ENCODE results near the gene TTC23L. TPM values are rescaled to one million over a fixed set of nuclear protein-coding genes. Genes with fewer than 3 reads are reported as not detected.

Gene TTC23L
- total RNA-seq, 2 experiments from 2014 or later: 0.26 to 0.30 TPM

GRCh38 chr5:34854459-34855174, 15.7 kb downstream of the TTC23L start:
- CTCF ChIA-PET: interaction anchor here (0.6 to 1.0 kb wide), 2 partner anchors 9 to 177 kb away, joined by 3 read pairs; no protein-coding TSS in a partner anchor
- DNase-seq (no peak), ATAC-seq (no peak)
- H3K9me3 Mint-ChIP-seq (ENCODE audit: low read depth): no peaks in the 10 kb centered on the region
- no peaks in the 10 kb centered on the region for H3K4me1 Mint-ChIP-seq
- no peak overlapping the region for H3K4me3 Mint-ChIP-seq
- H3K27me3 Mint-ChIP-seq: no peaks in the 10 kb centered on the region
- intact Hi-C loops (cut with DNase I, micrococcal nuclease): no loop called here
- POLR2A ChIA-PET: no interaction called here
- no peak overlapping the region for H3K27ac Mint-ChIP-seq
- H3K36me3 Mint-ChIP-seq (ENCODE audit: low read depth): no peaks in the 10 kb centered on the region

- H3K4me3 Mint-ChIP-seq: no peak overlapping the region
- POLR2A ChIA-PET: no interaction called here
Observed at GRCh38 chr5:34857161-34857560, 18.2 kb downstream of the TTC23L start.

GRCh38 chr5:34857894-34858293, 18.9 kb downstream of the TTC23L start:
- ChIA-PET CTCF (interaction anchor here (1.0 kb wide), 1 partner anchor 144 kb away, joined by 3 read pairs; no protein-coding TSS in a partner anchor), POLR2A (no interaction called here)
- Mint-ChIP-seq H3K27me3 (no peaks in the 10 kb centered on the region), H3K9me3 (ENCODE audit: low read depth) (no peaks in the 10 kb centered on the region), H3K4me1 (no peaks in the 10 kb centered on the region), H3K4me3 (no peak overlapping the region), H3K36me3 (ENCODE audit: low read depth) (no peaks in the 10 kb centered on the region), H3K27ac (no peak overlapping the region)
- DNase-seq (no peak), ATAC-seq (no peak)
- intact Hi-C loops (cut with DNase I, micrococcal nuclease): no loop called here

More at GRCh38 chr5:34857161-34857560, 18.2 kb downstream of the TTC23L start:
- ATAC-seq (no peak), DNase-seq (no peak)
- H3K27me3 Mint-ChIP-seq: no peaks in the 10 kb centered on the region
- no peaks in the 10 kb centered on the region for H3K4me1 Mint-ChIP-seq
- H3K9me3 Mint-ChIP-seq (ENCODE audit: low read depth): no peaks in the 10 kb centered on the region
- CTCF ChIA-PET: no interaction called here
- H3K27ac Mint-ChIP-seq: no peak overlapping the region
- no peaks in the 10 kb centered on the region for H3K36me3 Mint-ChIP-seq (ENCODE audit: low read depth)
- intact Hi-C loops (cut with DNase I, micrococcal nuclease): no loop called here

GRCh38 chr5:34858790-34859189, 19.8 kb downstream of the TTC23L start:
- no peaks in the 10 kb centered on the region for H3K36me3 Mint-ChIP-seq (ENCODE audit: low read depth)
- no peaks in the 10 kb centered on the region for H3K4me1 Mint-ChIP-seq
- H3K27me3 Mint-ChIP-seq: no peaks in the 10 kb centered on the region
- DNase-seq (no peak), ATAC-seq (no peak)
- ChIA-PET POLR2A (no interaction called here), CTCF (interaction anchor here (0.9 to 1.0 kb wide), 2 partner anchors 19 to 143 kb away, joined by 3 read pairs; no protein-coding TSS in a partner anchor)
- no peak overlapping the region for H3K27ac Mint-ChIP-seq
- intact Hi-C loops (cut with DNase I, micrococcal nuclease): no loop called here
- H3K4me3 Mint-ChIP-seq: no peak overlapping the region
- H3K9me3 Mint-ChIP-seq (ENCODE audit: low read depth): no peaks in the 10 kb centered on the region

- intact Hi-C loops (cut with DNase I, micrococcal nuclease): no loop called here
- Mint-ChIP-seq H3K4me3 (no peak overlapping the region), H3K9me3 (ENCODE audit: low read depth) (no peaks in the 10 kb centered on the region), H3K27me3 (no peaks in the 10 kb centered on the region), H3K36me3 (ENCODE audit: low read depth) (no peaks in the 10 kb centered on the region), H3K27ac (no peak overlapping the region), H3K4me1 (no peaks in the 10 kb centered on the region)
- CTCF ChIA-PET: interaction anchor here (0.9 kb wide), 1 partner anchor 18 kb away, joined by 3 read pairs; no protein-coding TSS in a partner anchor
- POLR2A ChIA-PET: interaction anchor here (0.6 kb wide), 1 partner anchor 326 kb away, joined by 3 read pairs; no protein-coding TSS in a partner anchor
- DNase-seq: no peak
- ATAC-seq: no peak
Observed at GRCh38 chr5:34859253-34859652, 20.3 kb downstream of the TTC23L start.

- POLR2A ChIA-PET: no interaction called here
- no peak for ATAC-seq
- no peaks in the 10 kb centered on the region for H3K4me1 Mint-ChIP-seq
- intact Hi-C loops (cut with DNase I, micrococcal nuclease): no loop called here
- H3K36me3 Mint-ChIP-seq (ENCODE audit: low read depth): no peaks in the 10 kb centered on the region
- H3K27me3 Mint-ChIP-seq: no peaks in the 10 kb centered on the region
- H3K4me3 Mint-ChIP-seq: no peak overlapping the region
- DNase-seq: no peak
- H3K9me3 Mint-ChIP-seq (ENCODE audit: low read depth): no peaks in the 10 kb centered on the region
- no peak overlapping the region for H3K27ac Mint-ChIP-seq
- CTCF ChIA-PET: no interaction called here
Observed at GRCh38 chr5:34863946-34864345, 25.0 kb downstream of the TTC23L start.

- CTCF ChIA-PET: no interaction called here
- intact Hi-C loops (cut with DNase I, micrococcal nuclease): no loop called here
- Mint-ChIP-seq H3K36me3 (ENCODE audit: low read depth) (no peaks in the 10 kb centered on the region), H3K27ac (no peak overlapping the region), H3K4me3 (no peak overlapping the region), H3K9me3 (ENCODE audit: low read depth) (no peaks in the 10 kb centered on the region), H3K4me1 (no peaks in the 10 kb centered on the region), H3K27me3 (no peaks in the 10 kb centered on the region)
- no peak for DNase-seq
- no peak for ATAC-seq
- POLR2A ChIA-PET: no interaction called here
Observed at GRCh38 chr5:34865091-34865490, 26.1 kb downstream of the TTC23L start.

GRCh38 chr5:34866989-34867471, 28.1 kb downstream of the TTC23L start:
- H3K4me3 Mint-ChIP-seq: no peak overlapping the region
- intact Hi-C loops (cut with DNase I, micrococcal nuclease): no loop called here
- DNase-seq (no peak), ATAC-seq (no peak)
- no peaks in the 10 kb centered on the region for H3K9me3 Mint-ChIP-seq (ENCODE audit: low read depth)
- H3K36me3 Mint-ChIP-seq (ENCODE audit: low read depth): no peaks in the 10 kb centered on the region
- ChIA-PET POLR2A (no interaction called here), CTCF (interaction anchor here (1.1 kb wide), 1 partner anchor 35 kb away, joined by 4 read pairs; no protein-coding TSS in a partner anchor)
- no peak overlapping the region for H3K27ac Mint-ChIP-seq
- H3K4me1 Mint-ChIP-seq: no peaks in the 10 kb centered on the region
- no peaks in the 10 kb centered on the region for H3K27me3 Mint-ChIP-seq

- Mint-ChIP-seq H3K4me3 (no peak overlapping the region), H3K27ac (no peak overlapping the region), H3K4me1 (no peaks in the 10 kb centered on the region), H3K9me3 (ENCODE audit: low read depth) (no peaks in the 10 kb centered on the region), H3K36me3 (ENCODE audit: low read depth) (no peaks in the 10 kb centered on the region), H3K27me3 (no peaks in the 10 kb centered on the region)
- CTCF ChIA-PET: interaction anchor here (1.1 kb wide), 1 partner anchor 34 kb away, joined by 4 read pairs; no protein-coding TSS in a partner anchor
- DNase-seq (no peak), ATAC-seq (no peak)
- POLR2A ChIA-PET: no interaction called here
- intact Hi-C loops (cut with DNase I, micrococcal nuclease): no loop called here
Observed at GRCh38 chr5:34867660-34868059, 28.7 kb downstream of the TTC23L start.

- no peaks in the 10 kb centered on the region for H3K27me3 Mint-ChIP-seq
- H3K9me3 Mint-ChIP-seq (ENCODE audit: low read depth): no peaks in the 10 kb centered on the region
- no peaks in the 10 kb centered on the region for H3K4me1 Mint-ChIP-seq
- no peak overlapping the region for H3K27ac Mint-ChIP-seq
- H3K36me3 Mint-ChIP-seq (ENCODE audit: low read depth): no peaks in the 10 kb centered on the region
- POLR2A ChIA-PET: interaction anchor here (0.6 kb wide), 1 partner anchor 76 kb away, joined by 3 read pairs; no protein-coding TSS in a partner anchor
- no peak for DNase-seq
- H3K4me3 Mint-ChIP-seq: no peak overlapping the region
- no peak for ATAC-seq
- CTCF ChIA-PET: no interaction called here
- intact Hi-C loops (cut with DNase I, micrococcal nuclease): no loop called here
Observed at GRCh38 chr5:34868791-34869190, 29.8 kb downstream of the TTC23L start.

GRCh38 chr5:34869256-34869655, 30.3 kb downstream of the TTC23L start:
- intact Hi-C loops (cut with DNase I, micrococcal nuclease): no loop called here
- Mint-ChIP-seq H3K27ac (no peak overlapping the region), H3K4me1 (no peaks in the 10 kb centered on the region), H3K27me3 (no peaks in the 10 kb centered on the region), H3K9me3 (ENCODE audit: low read depth) (no peaks in the 10 kb centered on the region), H3K4me3 (no peak overlapping the region), H3K36me3 (ENCODE audit: low read depth) (no peaks in the 10 kb centered on the region)
- POLR2A ChIA-PET: interaction anchor here (0.6 kb wide), 1 partner anchor 76 kb away, joined by 3 read pairs; no protein-coding TSS in a partner anchor
- DNase-seq (no peak), ATAC-seq (no peak)
- CTCF ChIA-PET: no interaction called here

- no peaks in the 10 kb centered on the region for H3K4me1 Mint-ChIP-seq
- no peak for DNase-seq
- H3K36me3 Mint-ChIP-seq (ENCODE audit: low read depth): no peaks in the 10 kb centered on the region
- peaks cover under 1% of the 10 kb centered on the region for H3K9me3 Mint-ChIP-seq (ENCODE audit: low read depth)
- no peaks in the 10 kb centered on the region for H3K27me3 Mint-ChIP-seq
- H3K27ac Mint-ChIP-seq: no peak overlapping the region
- ATAC-seq: no peak
- no peak overlapping the region for H3K4me3 Mint-ChIP-seq
- POLR2A ChIA-PET: interaction anchor here (0.7 kb wide), 1 partner anchor 1664 kb away, joined by 5 read pairs; no protein-coding TSS in a partner anchor
- intact Hi-C loops (cut with DNase I, micrococcal nuclease): no loop called here
- CTCF ChIA-PET: no interaction called here
Observed at GRCh38 chr5:34870382-34870781, 31.4 kb downstream of the TTC23L start.
